Neural cell (in vitro differentiated cells): ENCODE data around the gene CHST13. TPM values are rescaled to one million over a fixed set of nuclear protein-coding genes. Genes with fewer than 3 reads are reported as not detected.

Experiments used
- H2AFZ ChIP-seq: fragments of 200-600, 300-800 bp; sonication (generic), shearing (Covaris generic); 2 replicates; pipeline ENCODE4 v1.6.0; 2014; ENCODE audit warnings: low read depth, mild to moderate bottlenecking, antibody characterized with exemption, low read length, moderate library complexity
- H3F3A ChIP-seq: fragments of 200-600 bp; shearing (Covaris generic); 2 replicates; pipeline ENCODE4 v1.6.1; 2016; ENCODE audit warnings: mild to moderate bottlenecking, moderate library complexity, mixed read lengths, antibody characterized with exemption, low read length; ENCODE audit not compliant: insufficient read depth, poor library complexity, severe bottlenecking
- H3K27ac ChIP-seq: fragments of 200-600, 300-800 bp; sonication (generic), shearing (Covaris generic); 2 replicates; pipeline ENCODE4 v1.5.1; 2014; ENCODE audit warnings: mild to moderate bottlenecking, low read length, moderate library complexity
- H3K27me3 ChIP-seq: fragments of 300-800, 200-600 bp; sonication (generic), shearing (Covaris generic); 2 replicates; pipeline ENCODE4 v1.6.0; 2014; ENCODE audit warnings: mild to moderate bottlenecking, low read depth, low read length, moderate library complexity; ENCODE audit not compliant: insufficient read depth
- H3K36me3 ChIP-seq: fragments of 300-800, 200-600 bp; sonication (generic), shearing (Covaris generic); 2 replicates; pipeline ENCODE4 v1.5.1; 2014; ENCODE audit warnings: mild to moderate bottlenecking, antibody characterized with exemption, low read length, moderate library complexity; ENCODE audit not compliant: insufficient read depth
- H3K4me2 ChIP-seq: fragments of 300-800, 200-600 bp; sonication (generic), shearing (Covaris generic); 2 replicates; pipeline ENCODE4 v1.6.0; 2014; ENCODE audit warnings: mild to moderate bottlenecking, low read length
- H3K4me3 ChIP-seq: fragments of 300-800, 200-600 bp; sonication (generic), shearing (Covaris generic); 2 replicates; pipeline ENCODE4 v1.5.1; 2014; ENCODE audit warnings: mild to moderate bottlenecking, low read length, moderate library complexity
- H3K79me2 ChIP-seq: fragments of 200-600 bp; shearing (Covaris generic); replicated peaks from 2 replicates; pipeline ENCODE4 v1.6.0; 2014; ENCODE audit warnings: mild to moderate bottlenecking, low read length, moderate library complexity; ENCODE audit not compliant: insufficient read depth
- H3K9ac ChIP-seq: fragments of 300-800, 200-600 bp; sonication (generic), shearing (Covaris generic); 2 replicates; pipeline ENCODE4 v1.6.1; 2016; ENCODE audit warnings: mild to moderate bottlenecking, low read length, mixed read lengths
- H3K9me2 ChIP-seq: fragments of 200-600 bp; shearing (Covaris generic); 2 replicates; pipeline ENCODE4 v1.6.1; 2016; ENCODE audit warnings: mild to moderate bottlenecking, low read length, mixed read lengths; ENCODE audit not compliant: insufficient read depth
- H3K9me3 ChIP-seq: fragments of 200-600, 300-800 bp; sonication (generic), shearing (Covaris generic); 2 replicates; pipeline ENCODE4 v1.6.1; 2016; ENCODE audit warnings: mild to moderate bottlenecking, mixed run types, low read length, moderate library complexity, mixed read lengths
- H4K20me1 ChIP-seq: fragments of 200-600 bp; shearing (Covaris generic); 2 replicates; pipeline ENCODE4 v1.6.1; 2016; ENCODE audit warnings: mild to moderate bottlenecking, mixed run types; ENCODE audit not compliant: insufficient read depth
- CTCF ChIP-seq: fragments of 450-650 bp; IDR thresholded peaks from 2 replicates; pipeline ENCODE4 v1.5.1; 2014; ENCODE audit warnings: antibody characterized with exemption, mild to moderate bottlenecking, moderate library complexity; ENCODE audit not compliant: poor library complexity, severe bottlenecking
- EP300 ChIP-seq: fragments of 450-650 bp; conservative IDR thresholded peaks from 2 replicates; pipeline ENCODE4 v1.6.1; 2014; ENCODE audit warnings: antibody characterized with exemption, mild to moderate bottlenecking, moderate library complexity; ENCODE audit not compliant: poor library complexity, severe bottlenecking
- MXI1 ChIP-seq: fragments of 450-650 bp; conservative IDR thresholded peaks from 2 replicates; pipeline ENCODE4 v1.6.1; 2014; ENCODE audit warnings: antibody characterized with exemption, mild to moderate bottlenecking; ENCODE audit not compliant: poor library complexity, severe bottlenecking
- POLR2AphosphoS5 ChIP-seq: IDR thresholded peaks from 2 replicates; pipeline ENCODE4 v1.6.1; 2012
- RAD21 ChIP-seq: fragments of 450-650 bp; conservative IDR thresholded peaks from 2 replicates; pipeline ENCODE4 v1.6.1; 2014; ENCODE audit warnings: antibody characterized with exemption, mild to moderate bottlenecking, moderate library complexity
- REST ChIP-seq: IDR thresholded peaks from 2 replicates; pipeline ENCODE4 v1.6.1; 2012; ENCODE audit warnings: borderline replicate concordance
- SMC3 ChIP-seq: fragments of 450-650 bp; conservative IDR thresholded peaks from 2 replicates; pipeline ENCODE4 v1.6.1; 2014; ENCODE audit warnings: antibody characterized with exemption, mild to moderate bottlenecking, moderate library complexity; ENCODE audit not compliant: poor library complexity
- polyA plus RNA-seq: library from polyadenylated mRNA; depleted of rRNA; stranded (reverse); fragments of >200 nt; gene quantifications from 2 replicates; pipeline ENCODE4 v1.2.3, GENCODE V29; 2014

The CHST13 gene
- polyA plus RNA-seq, 1 donor from 2014 or later = not detected

GRCh38 chr3:126540342-126540849 lies 16.4 kb downstream of the CHST13 start:
- Histone ChIP-seq H3K9me2 (no peaks in the 10 kb centered on the region), H3F3A (no peaks in the 10 kb centered on the region), H3K27me3 (no peaks in the 10 kb centered on the region), H3K4me3 (no peak overlapping the region), H4K20me1 (no peaks in the 10 kb centered on the region), H2AFZ (no peak overlapping the region), H3K36me3 (no peaks in the 10 kb centered on the region), H3K79me2 (no peaks in the 10 kb centered on the region), H3K27ac (no peak overlapping the region), H3K9ac (no peak overlapping the region), H3K4me2 (no peak overlapping the region), H3K9me3 (no peaks in the 10 kb centered on the region)
- no peak for TF ChIP-seq MXI1
- TF ChIP-seq EP300 = no peak
- no peak for TF ChIP-seq POLR2AphosphoS5
- no peak for TF ChIP-seq RAD21

GRCh38 chr3:126540951-126541627 lies 17.1 kb downstream of the CHST13 start:
- H3K36me3 ChIP-seq = no peaks in the 10 kb centered on the region
- no peak overlapping the region for H3K9ac ChIP-seq
- H3K4me2 ChIP-seq = no peak overlapping the region
- H4K20me1 ChIP-seq = no peaks in the 10 kb centered on the region
- no peaks in the 10 kb centered on the region for H3K9me3 ChIP-seq
- no peaks in the 10 kb centered on the region for H3K27me3 ChIP-seq
- H3F3A ChIP-seq = no peaks in the 10 kb centered on the region
- no peaks in the 10 kb centered on the region for H3K9me2 ChIP-seq
- no peak overlapping the region for H2AFZ ChIP-seq
- no peak overlapping the region for H3K4me3 ChIP-seq
- no peak for TF ChIP-seq MXI1
- TF ChIP-seq CTCF = no peak
- no peak for TF ChIP-seq REST
- TF ChIP-seq SMC3 = no peak
- H3K27ac ChIP-seq = no peak overlapping the region
- H3K79me2 ChIP-seq = no peaks in the 10 kb centered on the region
